Sigmoid colon (tissue), 7 donors: ENCODE data around the gene FRYL. TPM values are rescaled to one million over a fixed set of nuclear protein-coding genes. Genes with fewer than 3 reads are reported as not detected.

Experiments
- DNase-seq: peaks from one replicate; pipeline ENCODE4 v3.0.0-alpha.2; 2019
- H3K27ac ChIP-seq, 4 donors: fragments of 200-600 bp; sonication (generic); one replicate each; pipeline ENCODE4 v1.5.1; 2016 to 2019; ENCODE audit warnings: mild to moderate bottlenecking in 1 of 4
- H3K27me3 ChIP-seq, 3 donors: fragments of 200-600 bp; sonication (generic); one replicate each; pipeline ENCODE4 v1.5.1; 2019; ENCODE audit warnings: mild to moderate bottlenecking in 1 of 3
- H3K36me3 ChIP-seq, 4 donors: fragments of 200-600 bp; sonication (generic); one replicate each; pipeline ENCODE4 v1.5.1; 2016 to 2019
- H3K4me1 ChIP-seq, 4 donors: fragments of 200-600 bp; sonication (generic); one replicate each; pipeline ENCODE4 v1.5.1; 2017 to 2019
- H3K4me3 ChIP-seq, 4 donors: fragments of 200-600 bp; sonication (generic); one replicate each; pipeline ENCODE4 v1.5.1; 2017 to 2019; ENCODE audit warnings: mild to moderate bottlenecking in 2 of 4, moderate library complexity in 1 of 4
- H3K9me3 ChIP-seq, 4 donors: fragments of 200-600 bp in 3 of 4; sonication (generic) in 3 of 4; one replicate each; pipeline versions ENCODE4 v1.5.1 to v1.6.1; 2013 to 2019
- CTCF ChIP-seq, 4 experiments: fragments of 450-650 bp in 3 of 4; fragments of 200-600 bp in 1 of 4; IDR thresholded peaks; one replicate each; pipeline ENCODE4 v1.5.1; 2016 to 2019; ENCODE audit warnings: antibody characterized with exemption in 4 of 4, mild to moderate bottlenecking in 3 of 4, moderate library complexity in 2 of 4
- EP300 ChIP-seq, 4 donors: sonication (generic); formaldehyde crosslinking; IDR thresholded peaks; one replicate each; pipeline ENCODE4 v1.6.1; 2017; ENCODE audit warnings: antibody characterized with exemption in 4 of 4
- POLR2A ChIP-seq, 2 donors: fragments of 450-650 bp; IDR thresholded peaks; one replicate each; pipeline ENCODE4 v1.6.1; 2016; ENCODE audit warnings: antibody characterized with exemption in 2 of 2, mild to moderate bottlenecking in 2 of 2, moderate library complexity in 2 of 2
- POLR2AphosphoS5 ChIP-seq, 4 donors: sonication (generic); formaldehyde crosslinking; IDR thresholded peaks; one replicate each; pipeline ENCODE4 v1.6.1; 2017; ENCODE audit warnings: antibody characterized with exemption in 4 of 4
- WGBS, 2 donors: extraction: QIAGEN DNeasy Blood & Tissue Kit; methylation state at CpG; one replicate each; pipeline ENCODE4 v1.1.7; 2013; 5-methylcytosine and 5-hydroxymethylcytosine counted together
- intact Hi-C: fragments of 100-400 bp; cut with DNase I; formaldehyde crosslinking; loops from one replicate; pipeline ENCODE4 v1.15.1; 2023
- polyA plus RNA-seq, 3 donors: library from polyadenylated mRNA; stranded (reverse); fragments of 200-250 nt; gene quantifications; one replicate each; pipeline ENCODE4 v1.2.3, GENCODE V29; 2013
- total RNA-seq, 4 donors: library from RNA; depleted of rRNA; stranded (reverse); fragments of >200 nt; gene quantifications; one replicate each; pipeline ENCODE4 v1.1.0, GENCODE V29; 2016
- donor health status: healthy with polysubstance abuse.
- donor health status: Bipolar disorder and iron deficiency.
- donor health status: healthy.

FRYL gene
- total and polyA plus RNA-seq, 7 donors = 41.4 to 72.4 (median 55.0) TPM

GRCh38 chr4:48503233-48504025 is 276.6 kb downstream of the FRYL start:
- peaks cover 6 to 78% (median 15%) of the 10 kb centered on the region in 4 donors for H3K36me3 ChIP-seq
- intact Hi-C loops = no loop called here
- WGBS, 2 donors = 54 to 61% methylated on average over 4 of the region's 4 CpGs
- H3K4me1 ChIP-seq = peaks cover 0 to 13% (median 0%) of the 10 kb centered on the region in 4 donors
- H3K27ac ChIP-seq = no peak overlapping the region
- TF ChIP-seq POLR2A (IDR thresholded peaks at IDR 0.05) (no peak), CTCF (IDR thresholded peaks at IDR 0.05) (no peak), POLR2AphosphoS5 (IDR thresholded peaks at IDR 0.05) (no peak), EP300 (IDR thresholded peaks at IDR 0.05) (no peak)
- H3K27me3 ChIP-seq = no peaks in the 10 kb centered on the region
- no peak overlapping the region for H3K4me3 ChIP-seq
- no peaks in the 10 kb centered on the region for H3K9me3 ChIP-seq
- no peak for DNase-seq

DNA sequence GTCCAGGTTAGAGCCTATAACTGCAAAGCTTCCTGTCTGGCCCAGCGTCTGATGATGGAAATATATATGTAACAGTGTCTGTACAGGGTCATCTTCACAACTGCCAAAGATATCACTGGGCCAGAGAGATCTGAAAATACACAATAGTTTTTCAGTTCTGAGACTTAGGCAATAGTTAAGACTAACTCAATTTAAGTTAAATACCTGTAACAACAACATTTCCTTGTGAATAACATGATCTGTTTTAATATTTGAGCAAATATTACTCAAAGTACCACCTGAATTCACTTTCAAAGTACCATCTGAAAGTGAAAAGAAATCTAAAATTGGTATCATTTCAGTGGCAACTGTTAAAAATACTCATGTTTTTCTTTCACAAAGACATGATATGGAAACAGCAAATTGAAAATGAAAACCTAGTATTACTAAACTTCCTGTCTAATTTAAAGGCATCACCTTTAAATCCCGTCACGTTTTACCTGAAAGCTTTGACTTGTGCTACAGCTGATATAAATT is 280.5 kb downstream of the FRYL start:
- H3K36me3 ChIP-seq = peaks cover 6 to 46% (median 12%) of the 10 kb centered on the region in 4 donors
- no peak for DNase-seq
- H3K4me3 ChIP-seq = no peak overlapping the region
- H3K9me3 ChIP-seq = no peaks in the 10 kb centered on the region
- no peak for TF ChIP-seq POLR2A (IDR thresholded peaks at IDR 0.05)
- no peak for TF ChIP-seq CTCF (IDR thresholded peaks at IDR 0.05)
- no peak for TF ChIP-seq EP300 (IDR thresholded peaks at IDR 0.05)
- TF ChIP-seq POLR2AphosphoS5 (IDR thresholded peaks at IDR 0.05) = no peak
- no peak overlapping the region for H3K27ac ChIP-seq
- intact Hi-C loops = no loop called here
- H3K27me3 ChIP-seq = no peaks in the 10 kb centered on the region
- 64 to 77% methylated on average over 3 of the region's 3 CpGs for WGBS, 2 donors
- H3K4me1 ChIP-seq = peaks cover 0 to 13% (median 0%) of the 10 kb centered on the region in 4 donors

DNA sequence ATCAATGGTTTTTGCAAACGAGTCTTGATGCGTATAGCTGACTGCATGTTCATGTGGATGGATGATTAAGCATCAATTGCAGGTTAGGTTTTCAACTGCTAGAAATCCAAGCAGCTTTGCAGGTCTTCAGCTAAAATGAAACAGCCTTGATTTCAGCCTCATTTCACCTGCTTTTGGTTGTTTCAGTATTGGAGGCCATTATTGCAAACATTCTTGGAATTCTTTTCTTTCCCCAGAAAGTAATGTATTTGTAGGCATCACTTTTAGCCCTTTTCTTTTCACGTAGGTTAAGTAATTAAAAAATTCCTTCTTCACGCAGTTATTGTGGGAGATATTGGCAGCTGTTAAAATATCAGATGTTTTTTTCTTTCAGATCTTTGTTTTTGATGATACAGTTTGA is 281.2 kb downstream of the FRYL start:
- H3K4me1 ChIP-seq = peaks cover 0 to 13% (median 0%) of the 10 kb centered on the region in 4 donors
- peaks cover 6 to 39% (median 12%) of the 10 kb centered on the region in 4 donors for H3K36me3 ChIP-seq
- H3K27me3 ChIP-seq = no peaks in the 10 kb centered on the region
- H3K4me3 ChIP-seq = no peak overlapping the region
- intact Hi-C loops = no loop called here
- H3K9me3 ChIP-seq = no peaks in the 10 kb centered on the region
- H3K27ac ChIP-seq = no peak overlapping the region
- no peak for DNase-seq
- 81 to 92% methylated on average over 4 of the region's 4 CpGs for WGBS, 2 donors
- TF ChIP-seq EP300 (IDR thresholded peaks at IDR 0.05) (no peak), POLR2AphosphoS5 (IDR thresholded peaks at IDR 0.05) (no peak), CTCF (IDR thresholded peaks at IDR 0.05) (no peak), POLR2A (IDR thresholded peaks at IDR 0.05) (no peak)

DNA sequence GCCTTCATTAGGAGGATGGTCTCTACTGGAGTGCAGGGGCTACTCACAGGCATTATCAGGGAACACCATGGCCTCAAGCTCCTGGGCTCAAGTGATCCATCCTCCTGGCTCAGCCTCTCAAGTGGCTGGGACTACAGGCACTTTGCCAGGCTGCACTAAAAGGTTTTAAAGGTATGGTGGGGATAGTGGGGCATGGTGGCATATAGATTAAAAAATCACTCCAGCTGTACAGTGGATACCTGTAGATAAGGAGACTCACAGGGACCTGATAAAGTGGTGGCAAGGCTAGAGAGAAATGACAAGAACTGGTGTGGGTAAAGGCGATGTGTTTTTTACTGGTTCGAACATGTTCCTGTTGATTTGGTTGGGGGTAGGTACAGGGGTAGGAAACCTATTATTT is 284.1 kb downstream of the FRYL start:
- Histone ChIP-seq H3K9me3 (no peaks in the 10 kb centered on the region), H3K36me3 (peaks cover 6 to 26% (median 12%) of the 10 kb centered on the region in 4 donors), H3K4me3 (no peak overlapping the region), H3K4me1 (peaks cover 0 to 2% (median 1%) of the 10 kb centered on the region in 4 donors), H3K27me3 (peaks cover 6 to 16% (median 12%) of the 10 kb centered on the region in 3 donors), H3K27ac (no peak overlapping the region)
- intact Hi-C loops = no loop called here
- no peak for DNase-seq
- 92 to 99% methylated on average over 2 of the region's 2 CpGs for WGBS, 2 donors
- TF ChIP-seq POLR2A (IDR thresholded peaks at IDR 0.05) (no peak), EP300 (IDR thresholded peaks at IDR 0.05) (no peak), POLR2AphosphoS5 (IDR thresholded peaks at IDR 0.05) (no peak), CTCF (IDR thresholded peaks at IDR 0.05) (no peak)
